HS-5 (cell line): Measurements from ENCODE around the gene NUMB.
"Not testable (repeated sequence)": the region's sequence is repeated elsewhere in the genome, so short reads cannot be mapped to it uniquely, and the experiment has no call there.

Source experiments
- DNase-seq: peaks from one replicate; pipeline ENCODE4 v3.0.0-alpha.2; 2012; ENCODE audit warnings: low read depth

Gene NUMB

DNA sequence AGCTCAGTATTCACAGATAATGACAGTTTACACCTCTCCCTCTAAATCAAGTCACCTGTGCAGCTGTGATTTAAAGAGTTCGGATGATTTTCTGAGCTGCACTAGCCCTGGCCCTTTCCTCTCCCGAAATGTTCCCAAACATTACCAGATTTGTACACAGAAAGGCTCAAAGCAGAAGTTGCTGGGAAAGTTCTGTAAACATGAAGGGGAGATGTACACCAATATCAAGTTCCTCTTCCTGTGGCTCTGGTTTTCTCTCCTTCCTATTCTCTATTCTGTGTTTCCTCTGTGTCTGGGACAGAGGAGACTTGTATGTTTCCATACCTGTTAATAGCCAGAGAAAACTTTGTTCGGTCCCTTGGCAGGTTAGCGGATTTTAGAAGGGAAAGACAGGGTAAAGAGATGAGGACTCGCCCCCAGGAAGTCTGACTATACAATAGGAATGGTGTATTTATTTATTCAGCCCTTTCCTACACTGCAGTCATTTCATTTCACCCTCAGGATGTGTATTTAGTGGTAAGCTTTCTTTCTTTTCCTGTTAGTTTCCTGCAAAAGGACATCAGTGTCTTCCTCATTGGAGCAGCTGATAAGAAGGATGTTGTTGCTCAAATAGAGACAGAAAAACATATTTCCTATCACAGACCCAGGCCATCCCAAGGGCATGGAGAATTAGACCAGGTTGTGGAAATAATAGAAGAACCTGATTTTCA lies 7.6 kb upstream of the NUMB start:
- DNase-seq: no peak

GRCh38 chr14:73463411-73463810 lies 5.1 kb upstream of the NUMB start:
- peak; percentile 93 for DNase-seq

DNA sequence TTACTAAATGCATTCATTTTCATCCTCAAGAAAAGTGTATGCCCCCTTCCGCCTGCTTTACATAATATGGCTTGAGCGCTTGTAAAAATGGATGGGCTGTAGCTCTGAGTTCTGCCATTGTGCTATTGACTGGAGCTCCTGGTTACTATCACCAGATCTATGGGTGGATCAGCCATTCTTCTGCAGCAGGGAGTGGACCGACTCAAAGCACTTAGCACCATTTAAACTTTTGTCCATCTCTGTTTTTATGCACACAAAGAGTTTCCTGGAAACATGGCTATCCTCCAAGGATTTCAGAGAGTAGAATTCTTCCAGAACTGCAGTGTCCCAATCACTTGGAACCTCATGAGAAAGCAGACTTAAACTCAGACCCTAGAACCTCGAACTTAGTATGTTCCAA lies 4.5 kb upstream of the NUMB start:
- no peak for DNase-seq

- DNase-seq: no peak
These were observed 3.8 kb upstream of the NUMB start for GRCh38 chr14:73462048-73462715.

DNA sequence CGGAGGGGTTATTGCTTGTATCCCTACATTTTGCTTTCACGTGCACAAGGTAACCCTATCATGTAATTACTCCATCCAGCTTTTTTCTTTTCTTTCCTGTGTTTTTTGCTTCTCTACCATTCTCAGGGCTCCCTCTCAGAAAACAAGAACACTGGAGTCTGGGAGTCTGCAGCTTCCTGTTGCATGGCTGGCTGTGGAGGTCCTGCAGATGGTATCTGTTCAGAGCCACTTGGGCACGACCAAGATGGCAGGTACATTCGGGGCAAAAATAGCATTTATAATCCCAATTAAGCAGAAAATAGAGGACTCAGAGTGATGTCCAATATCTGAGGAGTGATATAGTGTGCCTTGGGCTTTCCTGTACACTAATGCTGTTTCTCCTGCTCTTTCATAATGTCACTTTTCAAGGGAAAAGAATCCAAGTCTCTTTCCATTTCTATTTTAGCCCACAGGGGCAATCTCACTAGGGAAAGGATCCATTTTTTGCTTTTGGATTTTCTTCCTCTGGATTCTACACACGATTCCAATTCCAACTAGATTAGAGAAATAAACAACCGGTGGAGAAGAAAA lies 3.2 kb upstream of the NUMB start:
- DNase-seq: no peak

DNA sequence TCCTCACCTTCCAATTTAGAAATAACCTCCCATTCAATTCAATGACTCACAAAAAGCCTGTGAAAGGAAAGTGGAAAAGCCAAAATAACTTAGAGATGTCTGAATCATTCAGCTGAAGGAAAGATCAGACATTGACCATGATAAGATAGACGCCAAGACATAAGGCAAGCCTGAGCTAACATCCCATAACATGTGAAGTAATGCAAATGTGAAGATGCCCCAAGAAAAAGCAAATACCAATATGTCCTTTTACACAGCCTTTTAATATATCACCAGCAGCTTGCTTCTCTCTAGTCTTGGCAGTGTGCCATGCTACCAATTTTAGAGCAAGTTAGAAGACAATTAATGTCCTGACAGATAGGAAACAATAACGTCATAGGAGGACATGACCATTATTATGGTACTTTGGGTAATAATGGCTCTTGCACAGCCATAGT lies 2.4 kb upstream of the NUMB start:
- peak; percentile 48 for DNase-seq

- no peak for DNase-seq
These were observed 1.6 kb upstream of the NUMB start for GRCh38 chr14:73459959-73460358.

DNA sequence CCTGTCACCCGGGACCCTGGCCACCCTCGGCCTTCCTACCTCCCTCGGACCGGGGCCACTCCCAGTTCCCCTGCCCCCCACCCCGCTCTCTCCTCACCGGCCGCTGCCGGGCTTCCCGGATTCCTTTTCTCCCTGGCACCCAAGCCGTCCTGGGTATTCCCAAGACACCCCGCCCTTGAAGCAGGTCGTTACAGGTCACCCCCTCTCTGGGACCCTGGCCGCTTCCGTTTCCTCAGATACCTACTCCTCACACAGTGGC lies 493 bp downstream of the NUMB start:
- DNase-seq: no peak

- DNase-seq: no peak
These were observed 1.1 kb downstream of the NUMB start for GRCh38 chr14:73457041-73457923.

- DNase-seq: no peak
These were observed 3.1 kb downstream of the NUMB start for GRCh38 chr14:73455294-73455693.

- peak; percentile 73 for DNase-seq
These were observed 5.8 kb downstream of the NUMB start for GRCh38 chr14:73452341-73453186.

DNA sequence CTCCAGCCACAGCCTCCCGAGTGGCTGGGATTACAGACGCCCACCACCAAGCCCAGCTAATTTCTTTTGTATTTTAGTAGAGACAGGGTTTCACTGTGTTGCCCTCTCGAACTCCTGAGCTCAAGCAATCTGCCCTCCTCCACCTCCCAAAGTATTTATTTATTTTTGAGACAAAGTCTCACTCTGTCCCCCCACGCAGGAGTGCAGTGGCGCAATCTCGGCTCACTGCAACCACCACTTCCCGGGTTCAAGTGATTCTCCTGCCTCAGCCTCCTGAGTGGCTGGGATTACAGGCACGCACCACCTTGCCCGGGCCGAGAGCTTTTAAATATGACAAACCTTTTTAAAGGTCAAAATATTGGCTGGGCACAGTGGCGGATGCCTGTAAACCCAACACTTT lies 14.6 kb downstream of the NUMB start:
- no peak for DNase-seq

- DNase-seq: no peak
These were observed 17.1 kb downstream of the NUMB start for GRCh38 chr14:73441286-73441685.

DNA sequence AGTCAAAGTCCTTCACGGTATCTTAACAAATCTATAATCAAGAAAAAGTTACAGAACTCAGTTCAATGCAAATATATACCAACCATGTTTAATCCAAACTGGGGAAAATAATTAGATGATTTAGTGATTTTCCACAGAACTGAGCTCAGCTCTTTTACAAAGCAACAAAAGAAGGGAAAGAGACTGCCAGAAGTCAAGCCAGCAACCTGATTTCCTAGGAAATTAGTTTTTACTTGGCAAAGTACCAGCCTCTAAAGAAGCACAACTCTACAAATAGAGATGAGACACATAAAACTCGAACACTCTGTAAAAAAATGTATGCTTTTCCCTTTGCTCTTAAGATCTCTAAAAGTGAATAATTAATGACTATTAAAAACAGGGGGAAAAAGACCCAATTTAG lies 19.4 kb downstream of the NUMB start:
- no peak for DNase-seq

- DNase-seq: no peak
These were observed 21.1 kb downstream of the NUMB start for GRCh38 chr14:73437206-73437605.

GRCh38 chr14:73432124-73432523 lies 26.2 kb downstream of the NUMB start:
- DNase-seq: no peak

DNA sequence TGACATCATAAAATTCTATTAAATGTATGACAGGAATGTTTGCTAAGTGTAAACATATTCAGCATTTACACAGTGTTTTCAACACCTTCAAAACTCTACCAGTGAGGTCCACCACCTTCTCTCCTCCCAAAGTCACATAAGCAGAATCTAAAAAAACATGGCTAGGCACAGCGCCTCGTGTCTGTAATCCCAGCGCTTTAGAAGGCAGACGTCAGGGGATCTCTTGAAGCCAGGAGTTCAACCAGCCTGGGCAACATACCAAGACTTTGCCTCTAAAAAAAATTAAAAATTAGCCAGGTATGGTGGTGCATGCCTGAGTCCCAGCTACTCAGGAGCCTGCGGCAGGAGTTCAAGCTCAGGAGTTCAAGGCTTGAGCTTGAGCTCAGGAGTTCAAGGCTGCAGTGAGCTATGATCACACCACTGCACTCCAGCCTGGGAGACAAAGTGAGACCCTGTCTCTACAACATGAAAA lies 30.0 kb downstream of the NUMB start:
- DNase-seq: no peak

GRCh38 chr14:73427516-73428264 lies 30.7 kb downstream of the NUMB start:
- DNase-seq: no peak

DNA sequence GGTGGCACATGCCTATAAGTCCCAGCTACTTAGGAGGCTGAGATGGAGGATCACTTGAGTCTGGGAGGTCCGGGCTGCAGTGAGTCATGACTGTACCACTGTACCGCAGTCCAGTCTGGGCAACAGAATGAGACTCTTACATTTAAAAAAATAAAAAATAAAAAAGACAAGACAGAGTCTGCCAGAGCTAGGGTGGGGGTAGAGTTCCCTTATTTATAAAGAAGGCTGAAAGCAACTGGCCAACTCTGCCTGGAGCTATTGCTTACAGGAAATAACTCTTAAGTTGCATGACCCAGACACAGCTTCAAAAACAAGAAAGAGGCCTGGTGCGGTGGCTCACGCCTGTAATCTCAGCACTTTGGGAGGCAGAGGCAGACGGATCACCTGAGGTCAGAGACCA lies 31.5 kb downstream of the NUMB start:
- DNase-seq: no peak

DNA sequence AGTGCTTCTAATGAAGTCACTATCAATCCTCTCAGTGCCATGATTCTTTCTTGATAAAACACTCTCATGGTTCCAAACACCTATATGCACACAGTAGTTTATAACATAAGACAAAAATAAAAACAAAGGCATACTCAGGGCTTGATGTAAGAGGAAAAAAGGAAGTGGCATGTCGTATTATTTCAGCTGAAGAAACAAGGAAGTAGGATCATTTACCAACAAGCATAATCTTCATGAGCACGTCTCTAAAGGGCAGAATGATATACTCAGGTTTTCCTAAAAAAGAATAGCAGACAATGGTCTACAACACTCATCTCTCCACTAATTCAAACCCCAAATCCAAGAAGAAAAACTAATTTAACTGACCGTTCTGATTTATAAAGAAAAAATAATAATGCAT lies 33.9 kb downstream of the NUMB start:
- no peak for DNase-seq

DNA sequence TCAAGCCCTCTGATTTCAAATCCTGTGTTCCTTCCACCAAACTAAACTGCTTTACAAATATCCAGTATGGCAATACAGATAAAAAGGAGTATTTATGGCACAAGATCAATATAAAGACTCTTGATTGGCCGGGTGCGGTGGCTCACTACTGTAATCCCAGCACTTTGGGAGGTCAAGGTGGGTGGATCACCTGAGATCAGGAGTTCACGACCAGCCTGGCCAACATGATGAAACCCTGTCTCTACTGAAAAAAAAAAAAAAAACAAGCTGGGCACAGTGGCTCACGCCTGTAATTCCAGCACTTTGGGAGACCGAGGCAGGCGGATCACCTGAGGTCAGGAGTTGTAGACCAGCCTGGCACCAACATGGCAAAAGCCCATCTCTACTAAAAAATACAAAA lies 35.3 kb downstream of the NUMB start:
- not testable (repeated sequence) for DNase-seq
